Karpas-422 (cell line): ENCODE measurements around the gene FRMD8. TPM values are rescaled to one million over a fixed set of nuclear protein-coding genes. Genes with fewer than 3 reads are reported as not detected.

Source experiments
- small RNA-seq: library from RNA; depleted of rRNA; stranded (forward); fragments of <200 nt; gene quantifications from one replicate; pipeline ENCODE3, GENCODE V24; 2014
- total RNA-seq: library from RNA; depleted of rRNA; stranded (reverse); fragments of >200 nt; shearing (Covaris generic); gene quantifications from 2 replicates; pipeline ENCODE4 v1.2.3, GENCODE V29; 2014; ENCODE audit warnings: low replicate concordance; rRNA removed

FRMD8 gene
- total RNA-seq, 1 experiment from 2014 or later, result 48.5 TPM

Small RNAs within 50 kb of the gene (small RNA-seq; reads per million reads assigned to genes)
- not detected for gene RF01684

Other genes starting within 250 kb of the FRMD8 start
- gene SPDYC, start 216.4 kb upstream of the FRMD8 start, total RNA-seq, result not detected in 2 replicates
- gene CAPN1, start 204.7 kb upstream of the FRMD8 start, total RNA-seq, result 96.5 and 115 TPM in 2 replicates
- gene POLA2, start 124.7 kb upstream of the FRMD8 start, total RNA-seq, result 13.2 and 19.0 TPM in 2 replicates
- gene CDC42EP2, start 71.8 kb upstream of the FRMD8 start, total RNA-seq, result 0.43 and 2.6 TPM in 2 replicates
- gene DPF2, start 52.8 kb upstream of the FRMD8 start, total RNA-seq, result 34.0 and 44.5 TPM in 2 replicates
- gene TIGD3, start 31.9 kb upstream of the FRMD8 start, total RNA-seq, result 0.11 and 0.83 TPM in 2 replicates
- gene SLC25A45, start 4.0 kb upstream of the FRMD8 start, total RNA-seq, result 6.7 and 9.7 TPM in 2 replicates
- gene NEAT1, start 36.2 kb downstream of the FRMD8 start, total RNA-seq, result 36.5 and 74.7 TPM in 2 replicates
- 3,783 and 4,167 TPM in 2 replicates for gene MALAT1, start 112.4 kb downstream of the FRMD8 start, total RNA-seq
- gene SCYL1, start 138.4 kb downstream of the FRMD8 start, total RNA-seq, result 39.1 and 79.0 TPM in 2 replicates
- gene LTBP3, start 171.7 kb downstream of the FRMD8 start, total RNA-seq, result 1.3 and 6.8 TPM in 2 replicates
- 31.7 and 49.4 TPM in 2 replicates for gene ZNRD2, start 183.8 kb downstream of the FRMD8 start, total RNA-seq
- gene FAM89B, start 185.9 kb downstream of the FRMD8 start, total RNA-seq, result 14.2 and 21.9 TPM in 2 replicates
- gene EHBP1L1, start 189.4 kb downstream of the FRMD8 start, total RNA-seq, result 19.9 and 75.1 TPM in 2 replicates
- gene KCNK7, start 209.2 kb downstream of the FRMD8 start, total RNA-seq, result 0.25 and 0.48 TPM in 2 replicates
- gene MAP3K11, start 227.6 kb downstream of the FRMD8 start, total RNA-seq, result 11.8 and 28.0 TPM in 2 replicates
- gene PCNX3, start 229.1 kb downstream of the FRMD8 start, total RNA-seq, result 20.4 and 28.5 TPM in 2 replicates